GM21528 (cell line): Measurements from ENCODE around the gene ART1.
"Not testable (repeated sequence)": the region's sequence is repeated elsewhere in the genome, so short reads cannot be mapped to it uniquely, and the experiment has no call there.

ENCODE experiments used
- ATAC-seq: cut with Tn5 transposase; IDR thresholded peaks from one replicate; pipeline ENCODE4 v1.9.1; 2021; ENCODE audit warnings: mild to moderate bottlenecking, moderate library complexity; ENCODE audit not compliant: unreplicated experiment, low FRiP score

The ART1 gene, protein sequence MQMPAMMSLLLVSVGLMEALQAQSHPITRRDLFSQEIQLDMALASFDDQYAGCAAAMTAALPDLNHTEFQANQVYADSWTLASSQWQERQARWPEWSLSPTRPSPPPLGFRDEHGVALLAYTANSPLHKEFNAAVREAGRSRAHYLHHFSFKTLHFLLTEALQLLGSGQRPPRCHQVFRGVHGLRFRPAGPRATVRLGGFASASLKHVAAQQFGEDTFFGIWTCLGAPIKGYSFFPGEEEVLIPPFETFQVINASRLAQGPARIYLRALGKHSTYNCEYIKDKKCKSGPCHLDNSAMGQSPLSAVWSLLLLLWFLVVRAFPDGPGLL

GRCh38 chr11:3644817-3645235, at the start of gene ART1:
Gene ART1, plus strand, starts transcription at chr11:3645128. Its CDS starts 14,086 bp downstream, at chr11:3659214.
- no peak for ATAC-seq

DNA sequence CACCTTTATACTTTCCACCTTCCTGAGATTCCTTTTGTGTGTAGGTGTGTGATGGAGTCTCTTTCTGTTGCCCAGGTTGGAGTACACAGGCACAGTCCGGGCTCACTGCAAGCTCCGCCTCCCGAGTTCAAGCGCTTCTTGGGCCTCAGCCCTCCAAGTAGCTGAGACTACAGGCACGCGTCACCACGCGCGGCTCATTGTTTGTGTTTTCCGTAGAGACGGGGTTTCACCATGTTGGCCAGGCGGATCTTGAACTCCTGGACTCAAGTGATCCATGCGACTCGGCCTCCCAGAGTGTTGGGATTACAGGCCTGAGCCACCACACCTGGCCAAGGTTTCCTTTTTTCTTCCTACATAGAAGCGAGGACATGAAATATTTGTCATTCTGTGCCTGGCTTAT, 47.2 kb upstream of the ART1 start:
- ATAC-seq: not testable (repeated sequence)

- not testable (repeated sequence) for ATAC-seq
Observed at GRCh38 chr11:3600201-3600600, 44.7 kb upstream of the ART1 start.

DNA sequence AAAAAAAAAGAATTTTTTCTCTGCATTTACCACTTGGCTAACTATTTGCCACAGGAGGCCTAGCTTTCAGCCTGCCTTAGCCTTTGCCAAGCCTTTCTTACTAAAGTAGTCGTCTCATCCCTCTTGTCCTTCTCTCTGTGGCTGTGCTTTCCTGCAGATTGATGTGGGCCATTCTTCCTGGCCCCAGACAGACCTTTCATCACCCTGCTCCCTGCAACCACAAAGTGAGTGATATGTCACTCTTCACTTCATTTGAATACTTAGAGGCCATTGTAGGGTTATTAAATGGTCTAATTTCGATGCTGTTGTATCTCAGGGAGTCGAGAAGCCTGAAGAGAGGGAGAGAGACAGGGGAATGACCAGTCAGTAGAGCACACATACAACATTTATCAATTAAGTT, 40.8 kb upstream of the ART1 start:
- ATAC-seq: no peak

DNA sequence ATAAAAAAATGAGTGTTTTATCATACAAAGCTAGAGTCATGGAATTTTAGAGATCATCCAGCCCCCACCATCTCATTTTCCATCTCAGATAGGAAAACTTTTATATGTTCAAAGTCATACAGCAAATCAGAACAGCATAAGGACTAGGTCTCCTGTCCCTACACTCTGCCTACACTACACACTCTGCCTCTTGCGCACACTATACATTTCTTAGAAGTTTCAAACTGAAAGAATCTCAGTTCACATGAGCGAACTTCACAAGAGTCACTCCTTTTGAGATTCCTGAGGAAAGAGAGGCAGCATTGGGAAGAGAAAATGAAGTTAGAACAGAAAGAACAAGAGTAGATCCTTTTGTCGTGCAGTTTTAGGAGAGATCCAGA, 39.7 kb upstream of the ART1 start:
- no peak for ATAC-seq

GRCh38 chr11:3605771-3606203, 39.1 kb upstream of the ART1 start:
- ATAC-seq: no peak

DNA sequence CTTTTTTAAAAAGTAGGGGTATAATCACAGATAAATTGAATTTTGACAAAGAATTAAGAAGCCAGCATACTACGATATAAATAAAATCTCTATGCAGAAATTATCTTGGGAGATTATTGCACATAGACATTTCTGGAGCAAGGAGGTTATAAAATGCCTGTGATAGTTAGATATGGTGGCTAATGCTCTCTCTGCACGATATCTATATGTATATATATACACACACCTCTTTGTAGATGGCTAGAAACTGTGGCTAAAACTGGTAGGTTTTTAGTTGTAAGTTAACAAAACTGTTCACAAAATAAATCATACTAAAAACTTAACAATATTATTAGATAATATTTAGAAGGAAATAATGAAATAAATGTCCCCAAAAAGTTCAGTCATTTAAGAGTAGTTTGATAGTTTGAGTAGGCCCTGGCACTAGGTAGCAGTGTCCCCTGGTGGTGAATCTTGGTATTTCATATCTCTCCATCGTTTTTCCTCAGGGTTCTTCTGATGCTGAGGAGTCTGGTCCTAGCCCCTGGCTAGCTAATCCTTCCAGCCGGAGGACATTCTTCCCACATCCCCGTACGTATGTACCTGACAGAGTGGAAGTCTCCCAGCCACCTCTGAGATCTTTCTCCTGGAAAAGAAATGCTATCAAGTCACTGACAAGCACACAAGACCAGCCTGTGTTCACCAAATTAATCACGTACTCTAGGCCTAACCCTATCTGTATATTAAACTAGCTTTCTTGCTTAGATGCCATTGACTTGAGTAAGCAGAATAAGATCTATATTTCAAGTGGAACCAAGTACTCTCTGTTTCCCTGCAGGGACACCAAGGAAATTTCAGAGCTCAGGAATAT, 35.3 kb upstream of the ART1 start:
- ATAC-seq: no peak

- ATAC-seq: no peak
Observed at GRCh38 chr11:3610846-3611245, 34.1 kb upstream of the ART1 start.

DNA sequence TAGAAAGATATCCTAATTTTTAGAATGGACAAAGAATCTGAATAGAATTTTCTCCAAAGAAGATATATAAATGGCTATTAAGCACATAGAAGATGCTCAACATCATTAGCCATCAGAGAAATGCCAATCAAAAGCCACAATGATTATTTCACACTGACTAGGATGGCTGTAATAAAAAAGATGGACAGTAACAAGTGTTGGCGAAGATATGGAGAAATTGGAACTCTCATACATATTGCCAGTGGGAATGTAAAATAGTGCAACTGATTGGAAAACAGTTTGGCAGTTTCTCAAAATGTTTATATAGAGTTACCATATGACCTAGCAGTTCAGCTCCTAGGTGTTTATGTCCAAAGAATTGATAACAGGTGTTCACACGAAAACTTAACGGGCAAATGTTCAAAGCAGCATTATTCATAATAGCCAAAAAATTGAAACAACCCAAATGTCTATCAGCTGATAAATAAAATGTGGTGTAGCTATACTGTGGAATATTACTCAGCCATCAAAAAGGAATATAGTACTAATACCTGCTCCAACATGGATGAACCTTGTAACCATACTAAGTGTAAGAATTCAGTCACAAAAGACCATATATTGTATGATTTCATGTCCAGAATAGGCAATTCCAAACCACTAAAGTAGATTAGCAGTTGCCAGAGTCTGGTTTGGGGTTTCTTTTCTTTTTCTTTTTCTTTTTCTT, 32.8 kb upstream of the ART1 start:
- no peak for ATAC-seq

DNA sequence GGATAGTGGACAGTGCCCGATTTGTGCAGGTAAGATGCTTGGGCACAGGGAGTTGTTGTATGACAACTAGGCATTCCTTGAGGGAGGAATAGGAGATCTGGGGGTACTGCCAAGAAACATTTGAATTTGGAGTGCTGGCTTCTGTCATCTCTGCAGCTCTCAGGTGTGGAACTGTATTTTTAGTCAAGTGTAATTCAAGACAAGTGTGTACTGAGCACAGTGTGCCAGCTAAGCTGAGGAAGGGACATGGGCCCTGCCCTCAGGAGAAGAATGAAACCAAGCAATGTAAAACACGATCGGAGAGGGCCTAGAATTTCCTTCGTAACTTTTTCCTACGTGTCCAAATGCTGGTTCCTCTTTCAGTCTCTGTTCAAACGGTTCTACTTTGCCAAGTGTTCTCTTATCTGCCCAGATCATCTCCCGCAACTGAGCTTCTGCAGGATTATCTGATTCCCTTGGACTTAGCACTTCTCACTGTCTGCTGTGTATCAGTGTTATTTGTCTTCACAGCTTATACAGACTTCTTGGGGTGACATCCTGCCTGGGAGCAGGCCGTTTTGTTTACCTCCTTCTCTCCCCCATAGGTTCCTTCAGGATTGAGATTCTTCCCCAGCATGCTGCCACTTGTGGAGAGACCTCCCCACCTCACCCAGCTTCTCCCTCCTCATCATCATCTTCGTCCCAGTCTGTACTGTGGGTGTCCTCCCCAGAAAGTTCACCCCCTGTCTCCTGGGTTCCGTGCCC, 30.8 kb upstream of the ART1 start:
- peak; percentile 6 for ATAC-seq

DNA sequence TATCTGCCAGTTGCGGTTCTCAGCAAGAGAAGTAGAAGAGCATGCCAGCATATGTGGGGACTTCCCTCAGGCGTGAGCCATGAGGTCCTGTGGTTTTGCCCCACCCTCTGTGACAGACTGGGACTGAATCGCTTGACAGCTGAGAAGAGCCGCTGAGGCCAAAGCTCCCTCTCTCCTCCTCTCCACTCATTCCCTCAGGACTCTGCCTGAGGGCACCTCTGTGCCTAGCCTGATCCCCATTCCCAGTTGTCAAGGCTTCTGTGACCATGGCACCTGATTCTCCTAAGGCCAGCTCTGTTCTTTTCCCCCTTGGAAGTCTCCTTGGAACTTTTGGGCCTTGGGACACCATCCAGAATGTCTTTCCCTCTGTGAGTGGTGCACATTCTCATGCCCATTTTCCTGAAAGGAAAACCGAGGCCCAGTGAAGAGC, 30.2 kb upstream of the ART1 start:
- ATAC-seq: peak; percentile 52

- no peak for ATAC-seq
Observed at GRCh38 chr11:3615998-3616397, 28.9 kb upstream of the ART1 start.

- no peak for ATAC-seq
Observed at GRCh38 chr11:3616721-3617460, 28.0 kb upstream of the ART1 start.

DNA sequence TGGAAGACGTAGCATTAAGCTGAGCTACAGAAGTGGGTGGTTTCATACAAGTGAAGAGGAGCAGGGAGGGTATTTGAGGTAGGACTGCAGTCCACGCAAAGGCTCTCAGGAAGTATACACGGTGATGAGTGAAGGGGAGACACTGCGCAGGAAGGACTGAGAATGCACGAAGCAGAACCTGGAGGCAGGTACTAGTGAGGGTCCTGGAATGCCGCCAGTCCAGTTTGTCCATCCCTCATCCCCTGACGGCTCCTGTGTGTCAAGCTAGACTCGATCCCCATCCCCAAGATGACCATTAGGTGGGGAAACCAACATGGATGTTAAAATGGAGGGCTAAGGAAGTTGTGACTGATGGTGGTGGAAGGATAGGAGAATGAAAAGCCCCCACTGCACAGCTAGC, 26.9 kb upstream of the ART1 start:
- no peak for ATAC-seq

GRCh38 chr11:3622521-3622920, 22.4 kb upstream of the ART1 start:
- no peak for ATAC-seq

DNA sequence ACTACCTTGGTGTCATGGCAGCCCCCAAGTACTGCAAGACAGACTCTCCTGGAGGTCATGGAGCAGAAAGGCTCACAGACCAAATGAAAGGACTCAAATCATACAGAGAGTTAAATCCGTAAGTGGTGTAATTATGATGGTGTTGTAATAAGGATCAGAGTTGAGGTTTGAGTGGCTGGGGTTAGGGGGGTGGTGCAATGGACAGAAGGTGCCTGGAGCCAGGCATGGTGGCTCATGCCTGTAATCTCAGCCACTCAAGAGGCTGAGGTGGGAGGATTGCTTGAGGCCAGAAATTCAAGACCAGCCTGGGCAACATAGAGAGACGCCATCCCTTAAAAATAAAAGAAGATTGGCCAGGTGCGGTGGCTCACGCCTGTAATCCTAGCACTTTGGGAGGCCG, 21.8 kb upstream of the ART1 start:
- no peak for ATAC-seq

- ATAC-seq: no peak
Observed at GRCh38 chr11:3623767-3624458, 21.0 kb upstream of the ART1 start.

- no peak for ATAC-seq
Observed at GRCh38 chr11:3626250-3626960, 18.5 kb upstream of the ART1 start.

- ATAC-seq: no peak
Observed at GRCh38 chr11:3627291-3627690, 17.6 kb upstream of the ART1 start.
